22Rv1 (cell line): ENCODE results near the gene PRRC2A.

Experiments
- ZFX ChIP-seq: fragments of 450-650 bp; IDR thresholded peaks from 2 replicates; pipeline ENCODE4 v1.6.1; 2017; ENCODE audit warnings: antibody characterized with exemption, borderline replicate concordance
- TF ChIP-seq, protein P1 (sequence below): fragments of 450-650 bp; IDR thresholded peaks from 2 replicates; pipeline ENCODE4 v1.5.1; 2017; ENCODE audit warnings: mild to moderate bottlenecking

DNA sequence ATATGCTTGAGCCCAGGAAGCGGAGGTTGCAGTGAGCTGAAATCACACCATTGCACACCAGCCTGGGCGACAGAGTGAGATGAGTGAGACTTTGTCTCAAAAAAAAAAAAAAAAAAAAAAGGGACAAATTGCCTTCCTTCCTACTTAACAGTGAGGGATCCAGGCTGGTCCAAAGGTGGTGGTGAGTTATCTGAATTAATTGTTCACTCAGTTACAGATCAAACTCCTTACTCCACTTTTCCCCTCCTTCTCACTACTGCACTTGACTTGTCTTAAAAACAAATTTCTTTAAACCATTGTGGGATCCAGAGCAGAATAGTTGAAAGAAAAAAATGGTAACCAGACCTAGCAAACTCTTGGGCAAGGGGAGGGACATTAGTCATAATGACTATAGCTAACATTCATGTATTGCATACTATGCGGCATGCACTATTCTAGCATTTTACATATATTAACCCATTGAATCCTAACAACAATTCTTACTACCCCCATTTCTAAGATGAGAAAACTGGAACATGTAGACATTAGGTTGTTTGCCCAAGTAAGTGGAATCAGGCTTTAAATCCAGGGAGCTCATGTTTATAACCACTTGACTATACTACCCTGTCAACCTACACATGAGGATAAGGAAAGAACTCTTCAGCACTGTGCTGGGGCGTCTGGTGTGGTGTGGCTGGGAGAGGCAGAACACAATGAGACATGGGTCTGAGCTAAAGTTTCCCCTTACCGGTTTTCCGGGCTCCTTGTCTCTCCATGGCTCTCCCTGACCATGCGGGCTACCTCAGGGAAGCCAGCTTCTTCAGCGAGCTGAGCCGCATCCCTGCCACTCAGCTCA, 42.8 kb downstream of the PRRC2A start:
- TF ChIP-seq, protein P1, sequence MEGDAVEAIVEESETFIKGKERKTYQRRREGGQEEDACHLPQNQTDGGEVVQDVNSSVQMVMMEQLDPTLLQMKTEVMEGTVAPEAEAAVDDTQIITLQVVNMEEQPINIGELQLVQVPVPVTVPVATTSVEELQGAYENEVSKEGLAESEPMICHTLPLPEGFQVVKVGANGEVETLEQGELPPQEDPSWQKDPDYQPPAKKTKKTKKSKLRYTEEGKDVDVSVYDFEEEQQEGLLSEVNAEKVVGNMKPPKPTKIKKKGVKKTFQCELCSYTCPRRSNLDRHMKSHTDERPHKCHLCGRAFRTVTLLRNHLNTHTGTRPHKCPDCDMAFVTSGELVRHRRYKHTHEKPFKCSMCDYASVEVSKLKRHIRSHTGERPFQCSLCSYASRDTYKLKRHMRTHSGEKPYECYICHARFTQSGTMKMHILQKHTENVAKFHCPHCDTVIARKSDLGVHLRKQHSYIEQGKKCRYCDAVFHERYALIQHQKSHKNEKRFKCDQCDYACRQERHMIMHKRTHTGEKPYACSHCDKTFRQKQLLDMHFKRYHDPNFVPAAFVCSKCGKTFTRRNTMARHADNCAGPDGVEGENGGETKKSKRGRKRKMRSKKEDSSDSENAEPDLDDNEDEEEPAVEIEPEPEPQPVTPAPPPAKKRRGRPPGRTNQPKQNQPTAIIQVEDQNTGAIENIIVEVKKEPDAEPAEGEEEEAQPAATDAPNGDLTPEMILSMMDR, result no peak
- TF ChIP-seq ZFX, result no peak
